HG02678 (cell line): Measurements from ENCODE around the gene HELZ.
"Not testable (repeated sequence)": the region's sequence is repeated elsewhere in the genome, so short reads cannot be mapped to it uniquely, and the experiment has no call there.

Experiments used
- ATAC-seq: cut with Tn5 transposase; IDR thresholded peaks from one replicate; pipeline ENCODE4 v1.9.1; 2021; ENCODE audit warnings: mild to moderate bottlenecking, moderate library complexity; ENCODE audit not compliant: unreplicated experiment

The HELZ gene

DNA sequence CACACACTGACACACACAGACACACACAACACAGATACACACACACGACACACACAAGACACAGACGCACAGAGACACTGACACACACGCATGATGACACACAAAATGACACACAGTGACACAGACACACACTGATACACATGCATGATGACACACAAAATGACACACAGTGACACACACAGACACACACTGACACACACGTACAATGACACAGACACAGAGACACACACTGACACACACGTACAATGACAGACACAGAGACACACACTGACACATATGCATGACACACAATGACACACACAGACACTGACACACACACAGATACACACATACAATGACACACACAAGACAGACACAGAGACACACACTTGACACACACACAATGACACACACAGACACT, 190.4 kb downstream of the HELZ start:
- ATAC-seq, result no peak

DNA sequence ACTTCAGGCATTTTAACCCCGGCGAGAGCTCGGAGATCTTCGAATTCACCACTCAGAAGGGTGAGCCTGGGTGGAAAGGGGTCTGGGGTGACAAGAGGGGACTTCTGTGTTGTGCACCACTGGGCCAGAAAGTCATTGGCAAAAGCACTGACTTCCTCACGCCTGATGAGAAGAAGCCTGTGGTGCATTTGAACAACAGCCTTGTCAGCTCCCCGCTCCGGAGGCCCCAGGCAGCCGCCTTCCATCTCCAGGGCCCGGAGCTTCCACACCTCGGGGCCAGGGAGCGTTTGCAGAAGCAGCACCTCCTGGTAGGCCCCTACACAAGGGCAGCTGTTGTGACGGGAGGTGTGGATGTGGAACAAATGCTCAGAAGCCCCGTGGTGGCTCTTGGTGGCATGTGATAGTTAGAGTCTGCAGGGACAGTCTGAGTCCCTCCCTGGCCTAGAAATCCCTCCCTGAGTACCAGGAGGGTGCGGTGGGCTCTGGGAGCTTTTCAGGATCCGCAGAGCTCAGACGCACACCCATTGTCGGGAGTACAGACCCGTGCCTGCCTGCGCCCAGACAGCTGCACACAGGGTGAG, 190.9 kb downstream of the HELZ start:
- no peak for ATAC-seq

DNA sequence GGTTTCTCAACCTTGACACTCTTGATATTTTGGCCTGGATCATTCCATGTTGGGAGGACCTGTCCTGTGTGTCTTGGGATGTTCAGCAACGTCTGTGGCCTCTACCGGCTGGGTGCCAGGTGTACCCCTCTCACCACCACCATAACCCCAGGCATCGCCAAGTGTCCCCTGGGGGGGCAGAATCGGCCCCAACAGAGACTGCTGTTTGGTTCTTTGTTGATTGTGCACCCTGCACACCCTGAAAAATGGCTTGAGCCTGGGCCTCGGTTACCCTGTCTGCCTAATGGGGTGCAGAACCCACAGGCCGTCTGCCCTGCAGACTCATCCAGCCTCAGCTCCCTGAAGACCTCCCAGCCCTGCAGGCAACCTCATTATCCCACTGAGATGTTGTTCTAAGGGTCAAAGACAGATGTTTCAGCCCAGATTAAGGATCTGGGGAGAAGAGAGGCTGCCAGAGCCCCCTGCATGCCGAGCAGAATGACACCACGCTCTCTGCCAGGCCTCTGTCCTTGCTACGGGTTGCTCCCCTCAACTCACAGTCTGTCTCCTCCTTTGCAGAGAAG, 191.5 kb downstream of the HELZ start:
- ATAC-seq, result no peak

DNA sequence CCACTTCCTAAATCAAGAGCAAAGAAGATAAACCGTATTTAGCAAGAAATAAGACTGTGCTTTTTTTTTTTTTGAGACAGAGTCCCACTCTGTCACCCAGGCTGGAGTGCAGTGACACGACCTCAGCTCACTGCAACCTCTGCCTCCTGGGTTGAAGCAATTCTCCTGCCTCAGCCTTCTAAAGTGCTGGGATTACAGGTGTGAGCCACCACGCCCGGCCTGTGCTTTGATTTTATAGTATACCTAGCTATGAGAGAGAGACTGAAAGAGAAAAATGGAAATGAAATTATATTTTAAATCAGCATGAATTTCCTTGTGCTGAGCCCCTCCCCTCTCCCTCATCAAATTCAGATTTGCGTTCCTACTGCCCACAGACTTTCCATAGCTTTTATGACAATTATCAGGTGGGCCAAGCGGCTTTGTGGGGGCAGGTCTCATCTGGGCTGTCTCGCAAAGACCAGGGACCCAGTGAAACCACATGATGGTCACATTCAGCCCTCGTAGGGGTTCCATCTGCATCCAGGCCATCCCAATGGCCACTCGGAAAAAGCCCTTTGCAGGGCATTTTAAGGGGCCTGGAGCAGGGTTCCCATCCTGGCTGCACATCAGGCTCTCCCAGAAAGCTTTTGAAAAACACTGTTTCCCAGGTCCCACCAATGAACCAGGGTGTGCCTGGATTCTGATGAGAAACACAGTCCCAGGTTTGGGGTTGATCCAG, 192.1 kb downstream of the HELZ start:
- ATAC-seq, result no peak

DNA sequence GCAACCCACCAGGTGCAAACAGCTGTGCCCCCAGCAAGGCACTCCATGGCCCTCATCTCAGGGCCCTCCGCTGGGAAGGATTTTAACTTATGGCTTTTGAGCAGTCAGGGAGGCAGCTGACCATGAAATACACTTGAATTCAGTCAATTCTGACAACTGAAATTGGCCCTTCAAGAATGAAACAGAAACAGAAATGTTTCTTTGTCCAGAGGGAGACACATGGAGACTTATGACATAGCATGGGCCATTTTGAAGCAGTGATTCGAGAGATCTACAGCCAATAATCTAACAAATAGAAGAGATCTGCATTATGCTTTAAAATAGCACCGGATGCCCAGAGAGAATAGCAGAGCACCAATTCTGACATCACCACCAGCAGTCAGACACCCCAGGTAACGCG, 193.2 kb downstream of the HELZ start:
- ATAC-seq, result no peak

DNA sequence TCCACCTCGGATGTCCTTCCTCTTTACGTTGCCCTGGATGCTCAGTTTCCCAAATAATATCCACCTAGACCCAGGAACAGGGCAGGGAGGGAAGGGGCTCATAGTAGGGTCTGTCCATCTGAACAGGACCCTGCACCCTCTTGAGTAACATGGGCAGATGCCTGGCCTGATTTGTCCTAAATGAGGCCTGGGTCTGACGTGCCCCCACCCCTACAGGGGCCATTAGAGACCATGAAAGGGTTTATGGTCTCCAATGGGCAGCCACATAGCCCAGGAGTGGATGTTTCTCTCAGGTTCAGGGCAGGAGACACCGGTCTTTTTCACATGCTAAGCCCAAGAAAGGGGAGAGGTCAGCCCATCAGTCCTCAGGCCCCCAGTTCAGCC, 193.8 kb downstream of the HELZ start:
- no peak for ATAC-seq

DNA sequence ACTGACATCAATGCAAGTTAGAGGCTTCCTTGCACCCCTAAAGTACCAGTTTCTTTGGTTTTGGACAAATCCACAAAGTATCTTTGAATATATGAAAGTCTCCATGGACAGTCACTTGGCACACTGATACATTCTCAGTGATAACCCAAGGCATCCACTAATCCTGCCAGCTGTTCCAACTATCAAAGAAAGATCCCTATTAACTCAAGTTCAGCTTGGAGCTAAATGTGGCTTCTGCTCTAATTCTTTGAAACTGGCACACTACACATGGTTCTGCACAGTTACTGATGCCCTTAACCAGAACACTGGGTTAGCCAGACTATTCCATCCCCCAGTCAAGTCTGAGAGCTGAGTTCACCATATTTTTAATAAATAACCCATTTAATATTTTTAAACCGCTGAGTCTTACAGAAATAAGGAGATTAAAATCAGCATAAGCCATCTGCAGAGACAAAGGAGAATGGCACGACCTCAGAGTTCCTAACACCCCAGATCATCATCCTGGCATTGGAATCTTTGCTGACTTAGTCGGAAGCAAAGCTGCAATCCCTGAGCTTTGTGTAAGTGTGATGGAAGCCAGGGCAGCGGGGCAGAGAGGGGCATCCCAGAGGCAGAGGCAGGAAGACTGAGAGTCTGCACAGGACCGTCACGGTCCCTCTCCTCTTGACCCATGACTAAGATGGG, 194.4 kb downstream of the HELZ start:
- no peak for ATAC-seq

DNA sequence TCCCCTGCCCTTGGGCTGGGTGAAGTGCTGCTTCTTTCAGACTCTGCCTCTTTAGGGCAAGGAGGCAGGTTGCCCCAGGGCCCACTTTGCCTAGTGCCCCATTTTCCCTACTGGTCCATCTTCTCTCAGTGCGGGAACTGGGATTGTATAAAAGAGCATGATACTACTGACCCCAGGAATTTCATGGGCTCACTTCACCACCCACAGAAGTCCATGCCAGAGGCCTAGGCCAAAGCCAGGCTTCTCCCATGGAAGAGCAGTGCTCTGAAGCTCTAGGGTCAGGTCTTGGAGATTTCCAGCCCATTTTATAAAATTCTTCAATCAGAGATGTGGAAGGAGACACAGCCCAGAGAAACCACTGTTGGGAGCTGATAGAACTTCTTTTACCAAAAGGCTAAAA, 194.9 kb downstream of the HELZ start:
- ATAC-seq, result no peak

DNA sequence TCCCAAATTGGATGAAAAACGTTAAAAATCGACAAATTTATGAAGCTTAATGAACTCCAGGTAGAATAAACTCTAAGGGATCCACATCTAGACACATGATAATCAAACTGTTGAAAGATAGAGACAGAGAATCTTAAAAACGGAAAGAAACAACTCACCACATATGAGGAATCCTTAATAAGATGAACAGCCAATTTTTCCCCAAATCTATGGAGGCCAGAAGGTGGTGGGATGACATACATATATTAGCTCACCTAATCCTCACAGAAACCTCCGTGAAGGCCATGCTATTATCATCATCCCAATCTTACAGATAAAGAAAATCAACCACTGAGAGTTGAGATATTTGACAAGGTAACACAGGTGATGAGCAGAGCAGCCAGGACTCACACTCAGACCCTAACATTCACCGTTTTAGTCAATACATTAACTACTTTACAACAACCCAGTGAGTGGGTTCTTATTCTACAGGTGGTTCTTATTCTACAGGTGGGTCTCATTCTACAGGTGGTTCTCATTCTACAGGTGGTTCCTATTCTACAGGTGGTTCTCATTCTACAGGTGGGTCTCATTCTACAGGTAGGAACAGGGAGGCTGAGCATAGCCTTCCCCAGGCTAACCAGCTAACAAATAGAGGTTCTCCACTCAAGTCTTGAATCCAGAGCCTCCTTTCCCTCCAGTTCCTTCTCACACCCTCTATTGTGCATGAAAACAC, 195.8 kb downstream of the HELZ start:
- ATAC-seq, result no peak

DNA sequence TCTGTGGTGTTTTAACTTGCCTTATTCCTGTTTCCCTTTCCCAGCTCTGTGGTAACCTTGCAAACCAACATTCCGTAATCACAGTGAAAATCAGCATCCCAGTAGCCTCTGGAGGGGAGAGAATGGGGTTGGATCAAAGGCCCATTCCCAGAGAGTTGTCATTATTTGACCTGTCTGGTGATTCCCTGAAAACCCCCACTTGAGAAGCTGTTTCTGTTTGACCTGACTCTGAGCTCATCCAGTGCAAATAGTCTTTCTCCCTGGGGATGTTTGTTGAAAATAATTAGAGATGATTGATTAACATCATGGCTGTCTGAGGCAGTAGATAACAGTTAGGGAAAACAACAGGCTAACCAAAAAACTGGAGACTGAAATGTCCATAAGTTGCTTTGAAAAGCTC, 197.6 kb downstream of the HELZ start:
- no peak for ATAC-seq

DNA sequence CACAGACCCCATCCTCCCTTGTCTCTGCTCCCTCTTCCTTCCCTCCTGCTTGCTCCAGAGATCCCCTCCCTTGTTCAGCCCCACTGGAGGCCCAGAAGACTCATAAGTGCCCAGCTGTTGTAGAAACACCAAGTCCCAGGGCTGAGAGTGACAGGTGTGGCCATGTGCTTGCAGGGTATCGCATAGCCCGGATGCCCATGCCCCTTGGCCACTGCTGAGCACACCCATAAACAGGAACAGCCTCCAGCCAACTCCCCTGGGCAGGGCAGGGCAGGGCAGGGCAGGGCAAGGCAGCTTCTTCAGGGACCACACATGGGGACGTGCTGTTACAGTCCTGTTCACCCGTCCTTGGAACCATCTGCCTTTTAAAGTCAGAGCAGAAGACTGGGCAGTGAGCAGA, 198.6 kb downstream of the HELZ start:
- no peak for ATAC-seq

DNA sequence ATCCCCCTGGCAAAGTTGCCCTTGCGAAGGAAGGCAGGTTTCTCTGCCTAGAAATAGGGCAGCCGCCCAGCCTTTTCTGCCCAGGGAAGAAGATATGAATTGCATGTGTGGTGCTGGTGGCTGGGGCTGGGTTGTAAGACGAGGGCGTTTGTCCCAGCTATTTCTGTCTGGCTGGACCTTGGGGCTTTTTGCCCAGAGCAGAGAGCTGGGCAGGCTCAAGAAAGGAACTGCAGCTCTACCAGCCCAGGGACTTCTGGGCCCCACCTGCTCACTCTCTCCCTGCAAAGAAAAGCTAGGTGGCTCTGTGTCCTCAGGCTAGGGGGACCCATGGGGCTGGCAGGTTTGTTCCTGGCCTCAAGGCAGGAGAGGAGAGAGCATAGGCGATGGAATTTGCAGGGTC, 200.1 kb downstream of the HELZ start:
- no peak for ATAC-seq

DNA sequence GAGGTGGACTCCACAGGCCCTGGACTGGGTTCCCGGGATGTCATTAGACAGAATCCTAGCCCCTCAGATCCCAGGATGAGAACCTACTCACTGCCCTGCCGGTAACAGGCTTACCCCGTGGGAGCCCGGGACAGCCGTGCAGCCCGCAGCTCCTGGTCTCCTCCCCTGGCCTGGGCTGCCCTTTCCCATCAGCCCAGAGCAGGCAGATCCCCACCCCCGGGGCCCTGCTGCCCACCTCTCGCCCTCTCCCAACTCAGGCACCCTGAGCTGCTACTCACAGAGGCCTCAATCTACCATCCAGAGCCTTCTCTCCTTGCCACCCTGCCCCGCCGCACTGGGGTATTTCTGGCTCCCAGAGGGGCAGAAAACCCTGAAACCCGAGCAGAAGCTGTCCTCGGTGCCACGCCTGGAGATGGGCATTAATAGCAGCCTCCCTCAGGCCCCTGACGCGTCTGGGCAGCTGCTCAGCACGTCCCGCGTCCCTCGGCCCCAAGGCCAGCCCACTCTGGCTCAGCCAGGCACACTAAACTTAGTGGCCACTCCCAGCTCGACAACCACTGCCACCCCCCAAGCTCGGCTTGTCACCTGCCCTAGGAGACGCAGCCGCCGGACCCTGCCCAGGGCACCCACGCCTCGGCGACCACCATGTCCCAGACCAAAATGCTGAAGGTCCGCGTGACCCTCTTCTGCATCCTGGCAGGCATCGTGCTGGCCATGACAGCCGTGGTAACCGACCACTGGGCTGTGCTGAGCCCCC, 200.8 kb downstream of the HELZ start, which contains the start of gene CACNG1:
CACNG1 (plus strand) TSS at position 539 of the 757 bp plus-strand sequence; CDS start at position 646, 107 bp downstream.
- ATAC-seq, result no peak

DNA sequence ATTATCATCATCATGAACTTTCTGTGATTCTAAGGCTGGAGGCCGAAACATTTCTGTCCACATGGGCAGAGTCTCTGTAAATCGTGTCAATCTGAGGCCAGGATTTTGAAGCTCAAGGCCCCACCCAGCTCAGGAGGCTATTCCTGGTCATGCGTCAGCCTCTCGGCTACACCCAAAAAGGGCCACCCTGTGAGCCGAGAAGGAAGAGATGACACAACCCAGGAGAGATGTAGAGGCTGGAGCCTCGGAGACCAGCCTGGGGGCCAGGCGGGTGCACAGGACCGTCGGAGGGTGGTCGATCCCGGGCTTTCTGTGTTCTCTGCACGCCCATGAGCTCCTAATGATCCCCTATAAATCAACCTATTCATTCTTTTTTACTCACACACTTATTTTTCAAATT, 201.7 kb downstream of the HELZ start:
- ATAC-seq, result no peak

DNA sequence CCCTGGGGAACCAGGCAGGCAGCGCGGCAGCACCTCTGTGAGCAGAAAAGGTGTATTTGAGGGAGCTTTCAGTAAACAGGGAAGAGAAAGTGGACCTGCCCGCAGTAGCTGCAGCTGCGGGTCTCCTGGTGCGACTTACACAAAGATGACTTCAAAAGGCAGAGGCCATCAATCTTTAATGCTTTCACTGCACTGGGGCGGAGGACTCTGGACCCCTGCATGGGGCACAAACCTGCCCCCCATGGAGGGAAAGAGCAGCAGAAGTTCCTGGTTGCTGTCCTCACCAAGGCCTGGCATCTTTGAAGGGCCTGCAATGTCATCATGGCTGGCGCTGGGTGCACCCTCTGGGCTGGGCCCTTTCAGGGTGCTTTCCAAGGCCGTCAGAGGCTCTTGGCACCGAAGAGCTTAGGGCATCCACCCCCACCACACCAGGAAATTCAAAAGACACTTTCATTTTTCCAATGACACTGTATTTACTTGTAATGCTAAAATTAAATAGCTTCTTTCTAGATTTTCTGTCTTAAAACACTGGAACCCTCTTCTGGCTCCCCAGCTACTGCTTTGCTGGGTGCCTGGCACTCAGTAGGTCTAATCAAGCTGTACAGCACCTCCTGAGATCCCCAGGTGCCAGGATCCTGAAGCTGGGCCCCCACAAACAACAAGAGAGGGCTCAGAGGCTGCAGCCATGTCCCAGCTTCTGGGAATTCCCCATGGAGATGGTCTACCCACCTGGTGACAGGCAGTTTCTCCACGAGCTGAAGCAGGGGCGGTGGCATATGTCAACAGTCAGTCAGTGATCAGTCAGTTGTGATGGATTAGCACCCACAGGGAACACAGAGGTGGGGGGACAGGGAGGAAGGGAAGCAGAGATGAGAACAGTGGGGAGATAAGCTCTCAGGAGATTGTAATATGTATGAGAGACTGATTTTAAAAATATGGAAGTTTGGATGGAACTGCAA, 202.8 kb downstream of the HELZ start:
- no peak for ATAC-seq

DNA sequence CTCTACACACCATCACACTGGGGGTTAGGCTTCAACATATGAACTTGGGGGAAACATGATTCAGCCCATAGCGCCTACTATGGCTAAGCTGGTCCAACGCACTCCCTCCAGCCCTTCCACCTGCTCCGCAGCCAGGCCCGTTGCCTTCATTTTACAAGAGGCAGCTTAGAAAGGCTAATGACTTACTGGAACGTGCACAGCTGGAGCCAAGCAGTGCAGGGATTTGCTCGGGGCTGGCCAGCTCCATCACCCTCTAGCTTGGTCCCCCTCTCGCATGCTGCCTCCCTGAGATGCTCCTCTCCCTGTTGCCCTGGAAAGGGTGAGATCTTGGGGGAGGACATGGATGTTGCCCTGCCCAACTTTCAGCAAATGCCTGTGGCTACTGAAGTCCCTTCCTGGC, 203.5 kb downstream of the HELZ start:
- ATAC-seq, result no peak

DNA sequence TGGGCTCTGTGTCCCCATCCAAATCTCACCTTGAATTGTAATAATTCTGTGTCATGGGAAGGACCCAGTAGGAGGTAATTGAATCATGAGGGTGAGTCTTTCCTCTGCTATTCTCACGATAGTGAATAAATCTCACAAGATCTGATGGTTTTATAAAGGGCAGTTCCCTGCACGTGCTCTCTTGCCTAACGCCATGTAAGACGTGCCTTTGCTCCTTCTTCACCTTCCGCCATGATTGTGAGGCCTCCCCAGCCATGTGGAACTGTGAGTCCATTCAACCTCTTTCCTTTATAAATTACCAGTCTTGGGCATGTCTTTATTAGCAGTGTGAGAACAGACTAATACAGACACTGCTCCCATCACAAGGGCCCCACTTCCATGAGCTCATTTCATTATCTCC, 203.9 kb downstream of the HELZ start:
- ATAC-seq, result not testable (repeated sequence)

DNA sequence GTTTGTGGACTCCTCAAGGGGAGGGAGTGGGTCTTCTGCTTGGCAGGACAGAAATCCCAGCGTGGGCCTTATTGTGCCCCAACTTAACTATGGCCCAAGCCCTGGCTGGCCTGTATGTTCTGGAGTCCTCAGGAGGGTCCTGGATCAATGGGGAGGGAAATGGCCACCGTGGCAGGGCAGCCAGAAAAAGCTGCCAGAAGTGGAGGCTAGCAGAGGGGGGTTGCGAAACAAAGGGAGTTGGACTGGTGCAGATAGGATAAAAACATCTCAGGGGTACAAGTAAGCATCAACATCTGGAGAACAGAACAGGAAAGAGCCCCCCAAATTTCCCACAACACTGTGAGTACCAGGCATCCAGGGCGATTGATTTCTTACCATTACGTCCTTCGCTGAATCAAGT, 204.3 kb downstream of the HELZ start:
- ATAC-seq, result no peak

DNA sequence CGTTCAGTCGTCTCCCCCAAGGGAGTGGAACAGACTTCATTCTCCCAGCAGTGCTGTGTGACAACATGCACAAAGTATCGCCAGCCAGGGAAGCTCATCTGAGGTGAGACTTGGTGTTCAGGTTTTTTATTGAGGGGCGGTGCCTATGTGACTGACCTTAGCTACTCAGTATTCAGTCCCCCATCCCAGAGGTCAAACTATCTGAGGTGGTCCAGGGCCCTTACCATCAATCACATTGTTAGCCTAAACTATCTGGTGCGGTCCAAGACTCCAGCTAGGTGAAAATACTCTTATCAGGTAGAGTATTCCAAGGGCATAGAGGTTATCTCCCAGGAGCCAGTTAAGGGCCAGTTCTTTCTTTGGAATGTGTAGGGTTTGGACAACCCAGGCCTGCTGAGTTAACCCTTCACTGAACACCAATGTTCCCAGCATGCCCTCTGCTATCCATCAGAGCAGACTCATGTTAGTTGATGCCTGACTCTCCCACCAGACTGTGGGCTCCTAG, 206.1 kb downstream of the HELZ start:
- ATAC-seq, result no peak
